Mononuclear cell (primary cell): Measurements from ENCODE around the gene CUL3. TPM values are rescaled to one million over a fixed set of nuclear protein-coding genes. Genes with fewer than 3 reads are reported as not detected.
"Not testable (repeated sequence)": the region's sequence is repeated elsewhere in the genome, so short reads cannot be mapped to it uniquely, and the experiment has no call there.

ENCODE experiments used
- H3K27me3 ChIP-seq: 2 replicates; pipeline ENCODE4 v1.6.0; 2011; ENCODE audit warnings: low read length, control low read depth; ENCODE audit not compliant: insufficient read depth
- H3K4me1 ChIP-seq: 2 replicates; pipeline ENCODE4 v1.5.1; 2011; ENCODE audit warnings: mild to moderate bottlenecking, low read length, control low read depth; ENCODE audit not compliant: insufficient read depth
- H3K4me3 ChIP-seq: 2 replicates; pipeline ENCODE4 v1.5.1; 2011; ENCODE audit warnings: mild to moderate bottlenecking, low read length, moderate library complexity
- H3K9me3 ChIP-seq: 2 replicates; pipeline ENCODE4 v1.5.1; 2011; ENCODE audit warnings: low read depth, mild to moderate bottlenecking, control low read depth, low read length
- total RNA-seq: library from RNA; depleted of rRNA; stranded (reverse); fragments of >200 nt; gene quantifications from one replicate; pipeline ENCODE4 v1.2.3, GENCODE V29; 2012

CUL3 gene
- total RNA-seq: 108 TPM

DNA sequence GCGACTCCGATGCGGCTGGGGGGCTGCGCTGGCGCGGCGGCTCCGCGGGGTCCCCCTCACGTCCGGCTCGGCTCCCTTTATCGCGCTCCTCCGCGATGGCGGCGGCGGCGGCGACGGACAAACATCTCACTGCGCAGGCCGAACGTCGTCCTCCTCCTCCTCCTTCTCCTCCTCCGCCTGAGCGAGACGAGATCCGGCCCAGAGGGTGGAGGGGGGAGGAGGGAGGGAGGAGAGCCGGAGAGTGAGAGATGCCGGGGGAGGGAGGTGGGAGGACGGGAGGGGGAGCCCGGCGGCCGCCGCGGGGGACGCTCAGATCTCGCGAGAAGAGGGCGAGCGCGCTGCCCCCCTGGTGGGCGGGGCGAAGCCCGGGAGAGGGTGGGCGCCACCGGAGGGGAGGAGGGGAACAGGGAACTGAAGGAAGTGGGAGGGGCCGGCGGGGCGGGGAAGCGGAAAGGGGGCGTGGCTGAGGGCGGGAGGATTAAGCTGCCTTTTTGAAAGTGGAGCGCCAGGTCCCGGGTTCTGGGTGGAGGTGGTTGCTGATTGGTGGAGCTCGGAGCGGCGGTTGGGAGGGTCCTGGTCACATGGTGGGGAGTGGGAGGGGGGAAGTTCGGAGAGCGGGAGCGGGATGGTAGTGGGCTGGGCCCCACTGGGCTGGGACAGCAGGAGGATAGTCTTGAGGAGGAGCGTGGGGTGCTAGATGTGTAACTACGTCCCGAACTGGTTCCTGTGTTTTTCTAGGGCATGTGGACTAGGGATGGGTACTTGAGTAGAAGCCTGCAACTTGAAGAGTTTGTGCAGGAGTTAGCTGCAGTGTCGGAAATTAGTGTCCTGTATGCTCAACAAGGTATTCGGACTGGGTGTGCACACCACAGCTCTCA, at the start of gene CUL3:
Gene CUL3 (minus strand): TSS at position 153 of the 878 bp plus-strand sequence. CDS start 354 bp downstream, outside the sequence.
- no peaks in the 10 kb centered on the region for H3K9me3 ChIP-seq
- no peaks in the 10 kb centered on the region for H3K27me3 ChIP-seq
- peak within 1 kb of the TSS; percentile 85 for H3K4me3 ChIP-seq
- peaks cover 32% of the 10 kb centered on the region for H3K4me1 ChIP-seq

DNA sequence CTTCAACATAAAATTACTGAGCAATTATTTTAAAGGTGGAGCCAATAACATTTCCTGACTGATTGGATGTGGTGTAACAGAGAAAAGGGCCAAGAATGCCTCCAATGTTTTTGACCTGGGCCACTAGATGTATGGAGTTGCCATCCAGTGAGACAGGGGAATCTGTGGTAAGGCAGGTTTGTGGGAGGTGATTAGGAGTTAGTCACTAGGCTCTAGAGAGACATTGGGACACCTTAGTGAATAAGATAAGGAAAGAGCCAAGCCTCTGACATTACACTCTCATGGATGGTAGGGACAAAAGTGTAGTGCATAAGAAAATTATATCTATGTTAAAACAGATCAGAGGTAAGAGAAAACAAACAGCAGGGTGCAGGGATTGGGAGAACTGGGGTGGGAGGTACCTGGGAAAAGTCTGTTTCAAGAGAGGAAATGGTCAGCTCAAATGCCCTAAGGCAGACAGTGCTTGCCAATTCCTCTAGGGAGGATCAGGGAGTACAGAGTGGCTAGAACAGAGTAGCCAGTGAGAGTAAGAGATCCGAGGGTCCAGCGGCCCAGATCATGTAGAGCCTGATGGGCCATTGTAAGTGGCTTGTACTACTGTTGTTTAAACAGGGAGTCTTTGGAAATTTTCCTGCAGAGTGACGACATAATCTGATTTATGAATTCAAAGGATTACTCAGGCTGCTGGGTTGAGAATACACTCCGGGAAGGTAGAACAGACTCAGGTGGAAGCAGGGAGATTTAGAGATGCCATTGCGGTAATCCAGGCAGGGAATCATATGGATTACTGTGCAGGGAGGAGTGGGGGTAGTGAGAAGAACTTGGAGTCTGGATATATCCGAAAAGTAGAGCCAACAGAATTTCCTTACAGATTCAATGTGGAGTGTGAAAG, 45.7 kb upstream of the CUL3 start:
- no peak overlapping the region for H3K4me3 ChIP-seq
- H3K4me1 ChIP-seq: no peaks in the 10 kb centered on the region
- H3K27me3 ChIP-seq: no peaks in the 10 kb centered on the region
- H3K9me3 ChIP-seq: no peaks in the 10 kb centered on the region

DNA sequence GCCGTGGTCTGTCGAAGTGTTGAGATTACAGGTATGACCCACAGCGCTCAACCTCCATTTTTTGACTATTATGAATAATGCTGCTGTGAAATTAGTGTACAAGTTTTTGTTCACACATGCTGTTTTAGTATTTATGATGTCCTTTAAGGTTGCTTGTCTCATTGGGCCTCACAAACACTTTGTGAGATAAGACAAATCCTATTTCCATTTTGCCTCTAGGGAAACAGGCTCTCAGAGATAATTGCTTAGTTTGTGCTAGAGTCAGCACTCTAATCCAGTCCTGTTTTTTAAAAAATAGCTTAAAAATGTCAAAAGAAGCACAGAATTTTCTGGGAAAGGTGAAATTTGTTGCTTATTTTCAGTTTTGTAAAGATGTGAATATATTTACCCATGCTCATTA, 43.3 kb upstream of the CUL3 start:
- H3K27me3 ChIP-seq: no peaks in the 10 kb centered on the region
- no peaks in the 10 kb centered on the region for H3K9me3 ChIP-seq
- no peaks in the 10 kb centered on the region for H3K4me1 ChIP-seq
- no peak overlapping the region for H3K4me3 ChIP-seq

DNA sequence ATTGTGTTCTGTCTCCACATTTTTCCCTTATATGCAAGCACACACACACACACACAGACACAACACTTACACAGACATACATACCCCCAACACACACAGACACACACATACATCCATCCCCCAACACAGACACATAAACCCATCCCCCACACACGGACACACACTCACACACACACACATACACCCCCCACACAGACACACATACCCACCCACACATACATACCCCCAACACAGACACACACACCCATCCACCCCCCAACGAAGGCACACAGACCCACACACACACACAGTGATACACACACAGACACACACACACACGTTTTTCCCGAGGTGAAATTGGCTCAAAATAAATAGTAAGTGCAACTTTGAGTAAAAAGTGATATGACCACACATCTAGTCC, 41.6 kb upstream of the CUL3 start:
- Histone ChIP-seq H3K4me3 (no peak overlapping the region), H3K9me3 (no peaks in the 10 kb centered on the region)

DNA sequence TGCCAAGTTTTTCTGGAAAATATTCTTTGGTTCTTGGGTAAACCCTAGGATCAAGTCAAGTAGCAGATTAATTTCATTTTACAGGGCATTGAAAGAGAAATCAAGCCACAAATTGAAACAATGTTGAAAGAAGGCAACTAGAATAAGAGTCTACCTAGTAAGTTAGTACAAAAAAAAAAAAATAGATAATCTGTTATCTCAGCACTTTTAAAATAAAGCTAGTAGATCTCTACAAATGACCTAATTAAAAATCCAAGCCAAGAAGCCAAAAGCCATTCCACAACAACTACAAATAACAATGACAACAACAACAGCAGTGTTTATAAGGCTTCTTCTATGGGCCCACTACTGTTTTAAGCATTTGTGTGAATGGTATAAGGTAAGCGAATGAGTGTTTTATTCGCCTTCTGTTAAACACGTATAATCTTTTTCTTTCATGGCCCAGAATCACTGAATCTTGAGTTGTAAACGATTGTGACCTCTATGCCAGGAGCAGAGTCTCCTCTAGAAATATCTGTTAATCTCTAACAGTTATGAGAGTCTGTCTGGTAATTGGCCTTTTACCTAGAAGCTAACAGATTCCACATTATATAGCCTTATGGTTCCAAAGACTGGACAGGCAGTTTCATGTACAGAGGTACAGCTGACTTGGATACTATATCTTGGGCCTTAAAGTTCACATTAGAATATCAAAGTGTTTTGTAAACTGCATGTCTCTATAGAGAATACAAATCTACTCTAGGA, 28.6 kb upstream of the CUL3 start:
- Histone ChIP-seq H3K4me1 (no peaks in the 10 kb centered on the region), H3K27me3 (no peaks in the 10 kb centered on the region), H3K9me3 (no peaks in the 10 kb centered on the region), H3K4me3 (no peak overlapping the region)

More for the DNA sequence above, 41.6 kb upstream of the CUL3 start:
- Histone ChIP-seq H3K27me3 (no peaks in the 10 kb centered on the region), H3K4me1 (no peaks in the 10 kb centered on the region)

- Histone ChIP-seq H3K4me1 (no peaks in the 10 kb centered on the region), H3K4me3 (no peak overlapping the region), H3K27me3 (no peaks in the 10 kb centered on the region), H3K9me3 (no peaks in the 10 kb centered on the region)
Observed at GRCh38 chr2:224612578-224612977, 27.4 kb upstream of the CUL3 start.

DNA sequence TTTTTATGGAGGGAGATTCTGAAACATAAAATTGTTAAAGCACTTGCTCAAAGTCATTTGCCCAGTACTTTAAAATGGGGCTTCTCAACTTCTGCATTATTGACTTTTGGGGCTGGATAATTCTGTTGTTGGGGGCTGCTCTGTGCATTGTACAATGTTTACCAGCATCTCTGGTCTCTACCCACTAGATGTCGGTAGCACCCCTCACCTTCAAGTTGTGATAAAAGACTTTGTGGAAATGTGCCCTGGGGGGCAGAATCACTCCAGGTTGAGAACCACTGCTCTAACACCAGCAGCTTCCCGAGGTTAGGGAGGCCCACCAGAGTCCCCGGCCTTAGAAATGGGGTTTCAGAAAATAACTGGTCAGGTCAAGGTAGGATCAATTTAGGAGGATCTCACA, 26.8 kb upstream of the CUL3 start:
- Histone ChIP-seq H3K4me1 (no peaks in the 10 kb centered on the region), H3K9me3 (no peaks in the 10 kb centered on the region), H3K27me3 (no peaks in the 10 kb centered on the region), H3K4me3 (no peak overlapping the region)

- no peak overlapping the region for H3K4me3 ChIP-seq
- H3K4me1 ChIP-seq: no peaks in the 10 kb centered on the region
- H3K9me3 ChIP-seq: no peaks in the 10 kb centered on the region
- H3K27me3 ChIP-seq: no peaks in the 10 kb centered on the region
Observed at GRCh38 chr2:224608104-224608503, 22.9 kb upstream of the CUL3 start.

GRCh38 chr2:224603746-224604500, 18.8 kb upstream of the CUL3 start:
- not testable (repeated sequence) for H3K27me3 ChIP-seq, H3K4me1 ChIP-seq, H3K9me3 ChIP-seq, H3K4me3 ChIP-seq

- H3K9me3 ChIP-seq, H3K4me1 ChIP-seq, H3K27me3 ChIP-seq: not testable (repeated sequence)
- H3K4me3 ChIP-seq: peak overlapping the region; percentile 26
Observed at GRCh38 chr2:224602778-224603375, 17.7 kb upstream of the CUL3 start.

DNA sequence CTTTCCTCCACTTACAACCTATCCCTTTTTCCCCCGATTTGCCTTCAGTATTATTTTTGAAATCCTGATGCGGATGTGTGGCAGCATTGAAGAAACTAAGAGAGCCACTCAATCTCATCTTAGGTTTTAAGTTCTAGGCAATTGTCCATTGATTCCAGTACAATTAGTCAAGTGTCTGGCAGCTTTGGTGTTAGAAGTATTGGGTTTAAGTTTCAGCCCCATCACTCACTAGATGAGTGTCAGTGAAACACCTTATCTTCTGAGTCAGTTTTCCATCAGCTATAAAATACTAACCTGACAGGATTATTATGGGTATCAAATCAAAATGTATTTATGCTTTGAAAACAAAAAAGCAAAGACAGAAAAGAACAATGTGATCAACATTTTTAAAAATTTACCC, 16.8 kb upstream of the CUL3 start:
- Histone ChIP-seq H3K27me3 (peaks cover 3% of the 10 kb centered on the region), H3K4me3 (no peak overlapping the region)

DNA sequence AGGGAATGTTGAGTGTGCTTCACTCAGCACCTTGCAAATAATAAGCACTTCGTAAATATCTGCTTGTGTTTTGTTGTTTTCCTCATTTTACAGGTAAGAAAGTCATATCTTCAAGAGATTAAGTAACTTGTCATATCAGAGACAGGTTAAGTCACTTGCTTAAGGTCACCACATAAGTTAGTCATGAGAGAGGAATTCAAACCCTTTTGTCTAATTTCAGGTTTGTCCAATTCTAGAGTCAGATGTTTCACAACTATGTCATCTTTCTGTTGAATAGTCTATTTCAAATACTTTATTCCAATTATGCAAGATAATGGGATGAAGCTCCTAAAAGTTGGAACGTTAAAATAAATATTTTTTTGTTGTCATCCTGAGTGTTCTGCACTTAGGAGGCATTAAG, 13.5 kb upstream of the CUL3 start:
- peaks cover 5% of the 10 kb centered on the region for H3K4me1 ChIP-seq
- H3K9me3 ChIP-seq: no peaks in the 10 kb centered on the region
- H3K4me3 ChIP-seq: no peak overlapping the region
- H3K27me3 ChIP-seq: peaks cover 3% of the 10 kb centered on the region

More for the DNA sequence above, 16.8 kb upstream of the CUL3 start:
- H3K4me1 ChIP-seq: peaks cover 5% of the 10 kb centered on the region
- no peaks in the 10 kb centered on the region for H3K9me3 ChIP-seq

DNA sequence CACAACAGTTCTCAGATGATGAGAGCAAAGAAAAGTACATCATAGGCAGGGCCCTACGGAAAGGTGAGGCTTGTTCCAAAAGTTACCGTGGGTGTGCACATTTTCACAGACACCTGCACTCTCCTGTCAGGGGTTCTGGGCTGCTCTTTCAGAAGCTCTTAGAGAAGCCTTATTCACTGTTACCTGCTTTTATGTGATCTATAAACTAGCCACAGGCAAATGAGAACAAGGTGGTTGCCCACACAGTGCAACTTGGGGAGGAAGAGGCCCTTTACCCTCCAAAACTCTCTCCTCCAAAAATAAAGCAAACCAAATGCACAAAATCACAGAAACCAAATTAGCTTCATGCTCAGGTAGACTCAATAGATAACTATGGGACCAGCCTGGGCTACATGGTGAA, 11.1 kb upstream of the CUL3 start:
- H3K4me3 ChIP-seq: no peak overlapping the region
- no peaks in the 10 kb centered on the region for H3K4me1 ChIP-seq
- H3K27me3 ChIP-seq: no peaks in the 10 kb centered on the region
- H3K9me3 ChIP-seq: no peaks in the 10 kb centered on the region

DNA sequence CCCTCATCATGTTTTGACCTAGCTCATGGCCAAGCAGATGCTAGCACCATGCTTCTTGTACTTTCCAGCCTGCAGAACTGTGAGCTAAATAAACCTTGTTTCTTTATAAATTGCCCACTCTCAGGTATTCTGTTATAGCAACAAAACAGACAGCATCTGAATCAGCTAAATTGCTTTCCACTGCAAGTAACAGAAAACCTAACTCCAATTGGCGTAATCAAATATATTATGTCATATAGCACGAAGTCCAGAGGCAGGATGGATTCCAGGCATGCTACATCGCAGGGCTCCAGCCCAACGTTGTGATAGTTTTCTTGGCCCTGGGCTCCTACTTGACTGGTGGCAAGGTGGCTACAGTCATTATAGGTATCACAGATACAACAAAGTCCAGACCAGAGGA, 10.4 kb upstream of the CUL3 start:
- H3K27me3 ChIP-seq: no peaks in the 10 kb centered on the region
- H3K9me3 ChIP-seq: no peaks in the 10 kb centered on the region
- H3K4me3 ChIP-seq: no peak overlapping the region
- no peaks in the 10 kb centered on the region for H3K4me1 ChIP-seq
